Ramos (cell line): Measurements from ENCODE around the gene FEZF2.

ENCODE experiments used
- in situ Hi-C: fragments of 300-500 bp; cut with MboI; formaldehyde crosslinking; loops from one replicate; pipeline ENCODE4 v1.14.3; 2022; ENCODE audit warnings: low sequenced_read_pairs; ENCODE audit not compliant: unreplicated experiment

FEZF2 gene

DNA sequence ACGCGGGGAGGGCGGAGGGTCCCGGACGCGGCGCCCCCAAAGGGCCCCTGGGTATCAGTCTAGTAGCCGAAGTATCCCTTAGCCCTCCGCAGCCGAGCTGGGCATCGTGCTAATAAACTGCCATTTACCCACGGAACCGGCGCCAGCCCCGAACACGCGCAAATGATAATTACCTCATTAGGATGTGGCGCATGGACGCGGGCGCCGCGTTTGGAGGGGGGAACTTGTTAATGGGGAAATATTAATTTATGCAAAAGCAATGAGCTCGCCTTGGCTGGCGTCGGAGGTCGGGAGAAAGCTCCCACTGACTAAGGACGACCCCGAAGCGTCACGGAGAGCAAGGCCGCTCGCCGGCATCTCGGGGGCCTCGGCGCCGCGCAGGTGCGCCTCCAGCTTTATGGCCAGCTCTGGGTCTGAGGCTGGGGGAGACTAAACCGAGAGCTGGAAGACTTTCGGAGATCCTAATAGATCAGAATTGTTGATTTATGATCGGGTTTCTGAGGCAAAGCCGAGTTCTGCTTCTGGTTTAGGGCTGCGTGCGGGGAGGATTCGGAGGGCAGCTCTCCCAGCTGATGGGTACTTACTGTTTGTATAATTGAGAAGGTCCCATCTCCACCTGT, 474 bp upstream of the FEZF2 start:
- in situ Hi-C loops: no loop called here

GRCh38 chr3:62372621-62373041, 719 bp downstream of the FEZF2 start:
- in situ Hi-C loops: no loop called here

DNA sequence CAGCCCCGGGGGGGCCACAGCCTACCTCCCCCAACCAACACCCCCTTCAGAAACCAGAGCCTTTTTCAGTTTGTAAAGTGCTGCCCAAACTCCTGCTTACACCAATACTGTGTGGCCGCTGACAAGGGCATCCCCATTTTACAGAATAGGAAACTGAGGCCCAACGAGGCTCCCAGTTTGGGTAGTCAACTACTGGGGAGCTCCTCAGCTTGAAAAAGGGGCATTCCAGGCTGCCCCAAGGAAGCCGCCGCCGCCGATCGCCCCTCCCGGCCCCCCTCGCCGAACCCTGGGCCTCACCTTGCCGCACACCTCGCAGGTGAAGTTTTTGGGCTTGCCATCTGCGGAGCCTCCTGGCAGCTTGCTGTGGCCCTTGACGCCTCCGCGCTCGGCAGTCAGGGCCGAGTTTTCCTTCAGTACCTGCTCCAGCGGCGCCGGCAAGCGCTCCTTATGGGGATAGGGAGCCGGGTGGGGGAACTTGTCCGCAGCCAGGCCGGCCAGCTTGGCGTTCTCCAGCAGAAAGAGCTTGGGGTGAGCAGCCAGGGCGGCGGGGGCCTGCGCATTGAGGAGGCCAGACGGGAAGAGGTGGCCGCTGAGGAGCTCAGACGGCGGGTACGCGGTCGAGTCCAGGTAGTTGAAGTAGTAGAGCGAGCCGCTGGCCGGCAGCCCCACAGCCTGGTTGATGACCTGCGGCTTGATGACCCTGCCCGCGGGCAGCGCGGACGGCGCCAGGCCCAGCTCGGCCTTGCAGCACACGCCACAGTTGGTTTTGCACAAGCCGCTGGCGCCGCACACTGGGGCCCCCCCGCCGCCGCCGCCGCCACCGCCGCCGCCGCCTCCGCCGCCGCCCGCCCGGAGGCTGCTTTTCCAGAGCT, 1.4 kb downstream of the FEZF2 start:
- in situ Hi-C loops: no loop called here

DNA sequence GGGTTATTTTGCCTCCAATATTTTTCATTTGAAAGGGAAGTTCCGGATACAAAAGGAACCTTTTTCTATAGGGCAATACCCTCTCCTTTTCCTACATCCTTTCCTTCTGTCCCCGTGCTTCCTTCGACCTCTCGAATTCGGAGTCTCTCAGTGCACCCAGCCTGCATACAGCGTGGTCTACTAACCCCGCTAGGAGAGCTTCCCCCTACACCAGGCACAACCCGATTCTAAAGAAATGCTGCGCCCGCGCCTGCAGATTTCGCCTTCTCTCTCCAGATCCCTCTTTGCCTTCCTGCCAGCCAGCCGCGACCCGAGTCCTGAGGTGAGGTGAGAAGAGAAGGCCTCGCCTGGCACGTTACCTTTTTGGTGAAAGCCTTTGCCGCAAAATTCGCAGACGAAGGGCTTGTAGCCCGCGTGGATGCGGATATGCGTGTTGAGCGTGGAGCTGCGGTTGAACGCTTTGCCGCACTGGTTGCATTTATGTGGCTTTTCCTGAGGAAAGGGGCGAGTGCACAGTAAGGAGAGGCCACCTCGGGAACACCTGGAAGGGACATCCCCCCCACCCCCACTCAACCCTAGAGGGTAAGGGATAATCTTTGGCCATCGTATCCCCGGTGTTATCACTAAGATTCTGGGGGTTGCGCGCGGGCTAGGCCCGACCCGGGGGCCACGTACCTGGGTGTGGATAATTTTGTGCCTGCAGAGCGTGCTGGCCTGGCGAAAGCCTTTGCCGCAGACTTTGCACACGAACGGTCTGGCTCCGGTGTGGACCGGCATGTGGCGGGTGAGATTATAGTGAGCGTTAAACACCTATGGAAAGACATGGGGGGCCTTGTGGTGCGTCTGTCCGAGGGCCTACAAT, 2.3 kb downstream of the FEZF2 start:
- in situ Hi-C loops: no loop called here

DNA sequence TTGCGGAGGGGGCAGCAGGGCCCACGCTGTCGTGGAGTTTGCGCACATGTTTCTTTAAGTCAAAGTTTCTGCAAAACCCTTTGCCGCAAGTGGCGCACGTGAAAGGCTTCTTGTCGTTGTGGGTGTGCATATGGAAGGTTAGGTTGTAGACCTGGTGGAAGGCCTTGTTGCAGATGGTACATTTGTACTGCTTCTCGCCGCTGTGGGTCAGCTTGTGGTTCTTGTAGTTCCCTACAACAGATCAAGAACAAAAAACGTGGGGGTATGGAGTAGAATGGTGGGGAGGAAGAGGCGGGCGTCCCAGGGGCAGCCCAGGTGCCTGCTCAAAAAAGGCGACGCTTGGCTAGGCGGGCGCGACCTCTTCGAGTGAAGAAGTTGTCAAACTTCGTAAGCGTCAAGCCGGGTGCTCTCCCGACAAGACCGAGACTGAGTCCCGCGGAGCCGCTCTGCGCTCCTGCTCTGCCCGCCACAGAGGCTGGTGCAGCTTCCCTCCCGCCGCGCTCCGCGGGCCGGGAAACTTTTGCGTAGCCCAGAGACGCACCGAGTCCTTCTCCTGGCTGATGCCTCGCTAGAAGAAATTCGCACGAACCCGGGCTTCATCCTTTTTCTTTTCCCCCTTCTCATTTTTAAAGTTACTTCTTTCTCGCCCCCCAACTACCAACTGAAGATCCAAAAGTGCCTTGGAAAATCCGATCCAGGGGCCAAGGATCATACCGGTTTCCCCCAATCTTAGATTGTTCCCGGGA, 3.1 kb downstream of the FEZF2 start:
- in situ Hi-C loops: no loop called here

DNA sequence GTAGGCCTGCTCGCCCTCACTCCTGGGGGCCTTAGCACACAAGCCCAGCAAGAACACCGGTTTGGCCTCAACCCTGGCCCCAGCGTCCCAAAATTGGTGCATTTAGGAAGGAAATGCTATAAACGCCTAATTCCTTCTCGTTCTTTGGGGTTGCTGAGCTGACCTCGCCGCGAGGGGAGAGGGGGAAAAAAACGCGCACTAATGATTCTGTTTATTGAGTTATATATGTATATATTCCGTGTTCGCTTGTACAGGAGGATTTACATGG, 3.9 kb downstream of the FEZF2 start:
- in situ Hi-C loops: no loop called here

GRCh38 chr3:62368705-62369475, 4.5 kb downstream of the FEZF2 start:
- in situ Hi-C loops: no loop called here

DNA sequence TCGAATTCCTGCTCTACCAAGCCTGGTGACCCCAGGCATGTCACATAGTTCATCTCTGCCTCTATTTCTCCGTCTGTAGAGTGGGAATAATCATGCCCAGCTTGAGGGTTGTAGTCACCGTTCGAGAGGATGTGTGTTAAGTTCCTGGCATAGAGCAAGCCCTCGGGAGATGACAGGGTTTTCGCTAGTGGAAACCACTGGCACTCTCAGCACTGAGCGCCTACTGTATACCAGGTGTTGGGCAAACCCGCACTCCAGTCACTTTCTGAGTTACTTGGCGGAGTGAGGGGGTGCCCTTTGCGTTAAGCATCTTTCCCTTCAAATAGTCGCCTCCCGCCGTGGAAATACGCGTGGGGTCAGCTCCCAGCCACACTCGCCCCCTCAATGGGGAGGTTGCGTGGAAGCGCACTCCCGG, 5.1 kb downstream of the FEZF2 start:
- in situ Hi-C loops: no loop called here

DNA sequence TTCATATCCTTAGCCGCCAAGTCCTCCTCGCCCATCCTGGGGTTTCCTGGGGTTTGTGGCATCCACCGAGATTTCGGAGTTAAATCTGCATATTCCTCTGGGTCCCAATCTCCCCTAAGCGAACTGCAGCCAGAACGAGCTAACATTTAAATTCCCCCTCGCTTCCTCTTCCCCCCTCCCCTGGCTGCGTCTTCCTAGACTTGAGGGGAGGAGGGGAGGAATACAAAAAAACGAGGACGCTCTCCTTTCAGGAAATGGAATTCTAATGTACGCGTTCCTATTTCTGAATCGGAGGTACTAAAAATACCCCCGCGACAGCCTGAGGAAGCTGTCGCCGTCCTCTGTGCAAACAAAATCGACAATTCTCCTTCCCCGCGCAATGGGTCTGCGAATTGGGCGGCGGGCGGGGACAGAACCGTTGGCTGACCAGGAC, 5.6 kb downstream of the FEZF2 start:
- in situ Hi-C loops: no loop called here

- in situ Hi-C loops: no loop called here
Measured at GRCh38 chr3:62366126-62366484, 7.2 kb downstream of the FEZF2 start.

- in situ Hi-C loops: no loop called here
Measured at GRCh38 chr3:62365391-62366125, 7.8 kb downstream of the FEZF2 start.

GRCh38 chr3:62364191-62364590, 9.2 kb downstream of the FEZF2 start:
- in situ Hi-C loops: no loop called here

GRCh38 chr3:62363275-62363674, 10.1 kb downstream of the FEZF2 start:
- in situ Hi-C loops: no loop called here

- in situ Hi-C loops: no loop called here
Measured at GRCh38 chr3:62361824-62362223, 11.5 kb downstream of the FEZF2 start.

DNA sequence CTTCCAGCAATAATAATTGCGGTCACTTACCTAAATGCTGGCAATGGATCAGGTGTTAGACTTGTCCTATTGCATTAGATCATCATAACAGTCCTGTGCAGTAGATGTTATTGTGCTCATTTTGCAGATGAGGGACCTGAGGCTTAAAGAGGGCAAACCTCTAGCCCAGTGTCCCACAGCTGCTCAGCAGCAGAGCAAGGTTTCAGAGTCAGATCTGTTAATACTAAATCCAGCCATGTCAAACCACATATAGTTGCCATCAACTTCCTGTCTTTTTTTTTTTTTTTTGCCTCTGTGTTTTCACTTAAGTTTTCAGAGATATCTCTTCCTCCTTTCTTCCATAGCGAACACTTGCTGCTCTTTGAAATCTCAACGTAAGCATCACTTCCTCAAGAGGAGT, 12.1 kb downstream of the FEZF2 start:
- in situ Hi-C loops: no loop called here

DNA sequence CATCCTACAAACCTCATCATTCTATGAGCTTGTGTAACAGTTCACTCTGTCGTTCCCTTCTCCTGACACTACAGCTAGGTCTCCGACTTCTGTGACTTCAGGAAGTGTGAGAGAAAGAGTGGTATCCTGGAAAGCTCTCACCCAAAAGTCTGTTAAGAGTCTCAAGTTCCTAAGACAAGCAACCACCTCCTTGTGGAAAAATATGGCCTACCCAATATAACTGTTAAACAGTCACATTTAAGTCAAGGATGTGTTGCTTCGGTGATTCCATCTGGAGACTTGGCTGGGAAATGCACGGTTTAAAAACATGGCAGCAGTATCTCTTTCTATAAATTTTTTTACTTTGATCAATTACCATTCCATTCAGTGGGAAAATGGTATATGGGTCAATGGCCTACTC, 13.8 kb downstream of the FEZF2 start:
- in situ Hi-C loops: no loop called here

DNA sequence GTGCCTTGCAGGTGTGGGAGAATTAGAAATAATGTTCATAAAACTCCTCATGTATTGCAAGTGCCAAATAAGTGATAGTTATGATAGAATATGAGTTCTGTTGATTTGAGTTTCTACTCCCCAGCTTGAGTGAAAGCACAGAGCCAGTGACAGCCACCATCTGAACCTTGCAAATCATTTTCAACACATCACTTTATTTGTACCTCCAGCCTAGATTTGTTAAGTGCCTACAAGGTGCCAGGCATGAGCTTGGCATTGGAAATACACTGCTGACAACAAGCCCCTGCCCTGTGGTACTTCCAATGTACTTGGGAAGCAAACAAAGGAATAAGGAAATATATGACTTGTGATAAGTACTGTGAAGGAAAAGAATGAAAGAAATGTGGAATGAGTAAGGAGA, 17.0 kb downstream of the FEZF2 start:
- in situ Hi-C loops: no loop called here

GRCh38 chr3:62355703-62356102, 17.6 kb downstream of the FEZF2 start:
- in situ Hi-C loops: no loop called here

DNA sequence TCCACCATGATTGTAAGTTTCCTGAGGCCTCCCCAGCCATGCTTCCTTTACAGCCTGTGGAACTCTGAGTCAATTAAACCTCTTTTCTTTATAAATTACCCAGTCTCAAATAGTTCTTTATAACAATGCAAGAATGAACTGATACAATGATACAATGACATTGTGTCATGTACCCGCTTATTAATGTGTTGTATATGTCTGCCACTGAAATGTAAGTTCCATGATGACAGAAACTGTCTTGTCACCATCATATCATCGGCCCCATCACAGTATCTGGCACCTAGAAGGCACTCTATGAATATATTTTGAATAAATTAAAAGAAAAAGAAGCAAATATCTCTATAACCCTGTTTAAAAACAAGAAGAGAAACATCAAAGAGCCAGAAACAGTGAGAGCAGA, 29.6 kb downstream of the FEZF2 start:
- in situ Hi-C loops: loop anchor here (25.0 kb wide), 1 partner anchor 894 kb away; no protein-coding TSS in a partner anchor
